H1 (cell line): ENCODE measurements around the gene CSNK1D. TPM values are rescaled to one million over a fixed set of nuclear protein-coding genes. Genes with fewer than 3 reads are reported as not detected.

ENCODE experiments used
- CEBPB ChIP-seq: IDR thresholded peaks from 2 replicates; pipeline ENCODE4 v1.6.1; 2012; ENCODE audit warnings: low read depth, low read length
- CTCF ChIP-seq, 3 experiments: IDR thresholded peaks; 1 replicate in 2 of 3; 2 replicates in 1 of 3; pipeline versions ENCODE4 v1.5.1 to v1.6.1; 2011; ENCODE audit warnings: low read length in 3 of 3, mild to moderate bottlenecking in 3 of 3, inconsistent platforms in 2 of 3, low read depth in 1 of 3, moderate library complexity in 1 of 3; ENCODE audit not compliant: insufficient read depth in 1 of 3; ENCODE audit errors: control extremely low read depth in 1 of 3
- KDM5A ChIP-seq: fragments of 200-600 bp; IDR thresholded peaks from 2 replicates; pipeline ENCODE4 v1.7.1; 2012; ENCODE audit warnings: mild to moderate bottlenecking, low read length, inconsistent platforms, mixed read lengths
- TAF7 ChIP-seq: optimal IDR thresholded peaks from 2 replicates; pipeline ENCODE3; 2011; ENCODE audit warnings: low read depth, mild to moderate bottlenecking, inconsistent platforms, low read length, moderate library complexity, borderline replicate concordance
- polyA plus RNA-seq, 7 experiments: library from polyadenylated mRNA; depleted of rRNA in 3 of 7; stranded (reverse) in 5 of 7; unstranded in 2 of 7; fragments of >200 nt in 5 of 7; fragments of 200-250 nt in 2 of 7; gene quantifications; 1 replicate in 5 of 7; 2 replicates in 1 of 7; 4 replicates in 1 of 7; pipeline versions ENCODE4 v1.2.1 to v1.2.3, GENCODE V29; 2011 to 2013; ENCODE audit warnings: missing spikeins in 2 of 7, mixed read lengths in 2 of 7
- total RNA-seq: library from RNA; stranded (reverse); fragmentation: NEBNext Ultra II Directional; extraction: Animal tissue kit (Norgen Biotek cat#: 25700); gene quantifications from 2 replicates; pipeline ENCODE4 v1.2.1, GENCODE V29; 2021

The CSNK1D gene
- total and polyA plus RNA-seq, 2 of the 8 experiments (the other 6 are each of a cell fraction or from before 2014, with no cell fraction given) = 73.5 to 103 TPM

GRCh38 chr17:82235775-82236141, 37.7 kb downstream of the CSNK1D start (continued):
- TF ChIP-seq KDM5A = no peak
- TF ChIP-seq CEBPB = no peak
- TF ChIP-seq TAF7 = no peak
- no peak for TF ChIP-seq CTCF (IDR thresholded peaks at IDR 0.05; ENCODE audit: control extremely low read depth in 1 of 3, insufficient read depth in 1 of 3, low read depth in 1 of 3, low read length in 3 of 3)
